SIG-M5 (cell line): ENCODE results near the gene ATG4D.

Source experiments
- DNase-seq: peaks from one replicate; lab custom pipeline; 2025; lab: John Stamatoyannopoulos, UW

The ATG4D gene

DNA sequence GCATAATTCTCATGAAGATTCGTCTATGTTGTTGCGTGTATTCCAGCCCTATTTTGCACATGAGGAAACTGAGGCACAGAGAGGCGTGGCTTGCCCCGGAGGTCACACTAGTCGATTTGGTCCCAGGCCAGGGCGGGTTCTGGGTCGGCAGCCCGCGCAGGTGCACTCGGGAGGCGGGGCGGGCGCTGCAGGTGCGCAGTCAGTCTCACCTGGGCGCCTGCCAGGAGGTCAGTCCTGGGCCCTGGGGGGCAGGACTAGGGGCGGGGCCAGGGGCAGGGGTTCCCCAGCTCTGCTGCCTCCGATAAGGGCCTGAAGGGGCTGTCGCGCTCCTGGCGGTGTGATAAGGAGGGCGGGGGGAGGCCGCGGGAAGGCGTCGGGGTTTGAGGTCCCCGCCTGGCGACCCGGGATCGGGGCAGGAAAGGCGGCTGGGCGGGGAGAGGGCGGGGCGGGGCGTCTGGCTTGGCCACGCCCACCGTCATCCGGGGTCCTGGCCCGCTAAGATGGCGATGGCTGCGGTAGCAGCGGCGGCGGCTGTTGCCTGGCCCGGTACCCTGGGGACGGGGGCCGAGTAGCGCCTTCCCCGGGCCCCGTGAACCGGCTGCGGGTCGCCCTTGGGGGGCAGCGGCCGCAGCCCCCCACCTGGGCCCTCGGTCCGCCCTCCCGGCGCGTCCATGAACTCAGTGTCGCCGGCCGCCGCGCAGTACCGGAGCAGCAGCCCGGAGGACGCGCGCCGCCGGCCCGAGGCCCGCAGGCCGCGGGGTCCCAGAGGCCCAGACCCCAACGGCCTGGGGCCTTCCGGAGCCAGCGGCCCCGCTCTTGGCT is at the start of gene ATG4D:
Gene ATG4D, plus strand, starts transcription at position 485 of the 822 bp plus-strand sequence. Its CDS starts 187 bp downstream, at position 672.
- no peak for DNase-seq

- no peak for DNase-seq
These were observed 46.3 kb upstream of the ATG4D start for GRCh38 chr19:10497371-10497770.

GRCh38 chr19:10499550-10500246 is 44.0 kb upstream of the ATG4D start:
- no peak for DNase-seq

- no peak for DNase-seq
These were observed 43.5 kb upstream of the ATG4D start for GRCh38 chr19:10500247-10500592.

DNA sequence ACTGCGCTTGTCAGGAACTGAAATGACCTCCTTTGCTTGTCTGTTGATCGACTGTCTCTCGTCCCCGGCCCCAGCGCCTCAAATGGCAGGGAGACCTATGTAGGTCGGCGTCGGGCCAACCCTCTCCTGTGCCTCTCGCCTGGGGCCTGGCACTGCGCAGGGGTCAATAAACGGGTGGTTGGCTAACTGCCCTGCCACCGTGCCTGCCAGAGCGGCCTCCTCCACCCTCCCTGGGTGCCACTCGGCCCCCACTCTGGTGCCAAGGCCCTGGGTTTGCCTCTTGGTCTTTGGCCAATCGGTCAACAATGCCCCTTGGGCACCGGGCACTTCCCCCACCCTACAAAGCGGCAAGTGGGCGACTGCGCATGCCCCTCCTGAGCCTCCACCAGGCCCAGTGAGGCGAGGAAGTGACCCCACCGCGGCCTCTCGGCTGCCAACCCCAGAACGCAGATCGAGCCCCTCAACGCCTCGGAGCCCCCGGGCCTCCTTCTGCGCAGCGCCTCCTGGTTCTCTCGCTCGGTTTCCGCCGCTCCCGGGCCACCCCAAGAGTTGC is 41.7 kb upstream of the ATG4D start:
- DNase-seq = no peak

DNA sequence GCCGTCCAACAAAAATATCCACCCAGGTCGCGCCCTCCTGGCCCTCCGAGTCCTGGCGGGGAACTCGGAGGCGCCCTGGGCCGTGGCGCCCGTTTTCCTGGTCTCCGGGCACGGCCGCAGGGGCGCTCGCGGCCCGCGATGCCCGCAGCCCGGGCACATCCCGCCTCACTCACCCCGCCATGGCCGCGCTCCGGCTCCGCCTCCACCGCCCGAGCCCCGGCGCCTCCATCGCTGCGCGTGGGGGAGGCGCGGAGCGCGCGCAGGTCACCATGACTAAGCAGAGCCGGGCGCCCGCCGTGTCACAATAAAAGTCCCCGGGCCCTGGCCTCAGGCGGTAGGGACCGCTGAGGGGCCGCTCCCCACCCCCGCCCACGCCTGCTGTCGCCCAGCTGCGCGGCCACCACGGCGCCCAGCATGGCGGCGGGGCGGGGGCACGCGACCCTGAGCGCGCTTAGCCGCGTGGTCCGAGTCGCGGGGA is 41.1 kb upstream of the ATG4D start:
- DNase-seq = peak; percentile 45

DNA sequence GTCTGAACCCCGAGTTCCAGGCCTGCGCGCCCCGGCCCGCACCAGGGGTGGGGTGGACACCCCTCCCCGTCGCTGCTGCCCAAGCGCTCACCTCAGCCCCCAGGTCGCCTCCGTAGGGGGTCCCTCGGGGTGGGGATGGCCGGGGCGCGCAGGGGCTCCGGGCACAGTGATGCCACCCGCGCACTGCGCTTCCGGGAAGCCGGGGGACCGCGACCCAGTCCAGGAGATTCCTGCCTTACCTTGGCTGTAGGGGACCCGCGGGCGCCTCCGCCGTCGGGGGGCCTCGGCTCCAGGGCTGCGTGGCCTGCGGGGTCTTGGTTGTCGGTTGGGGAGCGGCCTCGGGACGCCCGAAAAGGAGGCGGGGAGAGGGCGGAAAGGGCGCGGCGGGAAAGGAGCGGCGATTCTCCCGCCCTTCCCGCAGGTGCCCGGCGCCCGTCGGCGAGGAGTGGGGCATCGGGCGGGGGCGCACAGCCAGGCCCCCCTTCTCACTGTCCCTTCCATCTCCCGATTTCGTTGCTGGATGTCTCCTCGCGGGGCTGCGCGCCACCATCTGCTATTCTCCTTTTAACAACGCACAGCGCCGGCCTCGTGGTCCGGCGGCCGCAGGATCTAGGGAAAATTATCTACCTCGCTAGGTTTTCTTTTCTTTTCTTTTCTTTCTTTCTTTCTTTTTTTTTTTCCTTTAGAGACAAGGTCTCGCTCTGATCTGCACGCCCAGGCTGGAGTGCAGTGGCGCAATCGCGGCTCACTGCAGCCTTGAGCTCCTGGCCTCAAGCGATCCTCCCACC is 40.5 kb upstream of the ATG4D start, which contains the start of gene KEAP1:
Gene KEAP1, minus strand, starts transcription at position 355 of the 788 bp plus-strand sequence. CDS start 3,323 bp downstream, outside the sequence.
- no peak for DNase-seq

GRCh38 chr19:10505583-10506229 is 38.0 kb upstream of the ATG4D start:
- no peak for DNase-seq

- DNase-seq = no peak
These were observed 35.7 kb upstream of the ATG4D start for GRCh38 chr19:10508036-10508435.

DNA sequence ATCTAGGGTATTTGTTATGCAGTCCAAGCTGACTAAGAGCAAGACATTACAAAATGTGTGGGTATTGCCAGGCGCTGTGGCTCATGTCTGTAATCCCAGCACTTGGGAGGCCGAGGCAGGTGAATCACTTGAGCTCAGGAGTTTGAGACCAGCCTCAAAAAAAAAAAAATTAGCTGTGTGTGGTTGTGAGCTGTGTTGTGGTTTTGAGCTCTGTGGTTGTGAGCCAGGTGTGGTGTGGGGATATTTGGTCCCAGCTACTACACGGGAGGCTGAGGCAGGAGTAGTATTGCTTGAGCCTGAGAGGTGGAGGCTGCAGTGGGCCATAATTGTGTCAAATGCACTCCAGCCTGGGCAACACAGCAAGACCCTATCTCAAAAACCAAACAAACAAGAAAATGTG is 35.0 kb upstream of the ATG4D start:
- no peak for DNase-seq

DNA sequence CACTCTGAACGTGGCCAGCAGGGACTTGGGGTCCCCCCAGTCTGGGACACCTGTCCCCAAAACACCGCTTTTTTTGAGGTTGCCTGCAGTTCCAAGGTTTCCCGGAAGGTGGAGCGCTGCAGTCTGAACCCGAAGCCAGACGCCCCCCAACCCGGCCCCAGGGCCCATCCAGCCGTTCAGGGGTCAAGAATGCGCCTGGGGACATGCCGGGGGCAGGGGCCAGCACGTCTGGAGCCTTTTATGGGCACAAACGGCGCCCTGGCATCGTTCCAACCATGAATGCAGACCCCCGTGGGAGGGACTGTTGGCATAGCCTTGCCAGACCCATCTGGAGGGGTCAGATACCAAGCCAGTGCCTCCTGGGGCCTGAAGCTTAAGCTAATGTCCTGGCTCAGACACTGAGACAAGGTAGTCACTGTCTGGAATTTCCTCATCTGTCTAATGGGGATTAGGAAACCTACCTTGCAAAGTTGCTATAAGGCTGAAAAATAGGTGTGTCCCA is 33.4 kb upstream of the ATG4D start:
- DNase-seq = no peak

GRCh38 chr19:10513223-10513622 is 30.5 kb upstream of the ATG4D start:
- no peak for DNase-seq

DNA sequence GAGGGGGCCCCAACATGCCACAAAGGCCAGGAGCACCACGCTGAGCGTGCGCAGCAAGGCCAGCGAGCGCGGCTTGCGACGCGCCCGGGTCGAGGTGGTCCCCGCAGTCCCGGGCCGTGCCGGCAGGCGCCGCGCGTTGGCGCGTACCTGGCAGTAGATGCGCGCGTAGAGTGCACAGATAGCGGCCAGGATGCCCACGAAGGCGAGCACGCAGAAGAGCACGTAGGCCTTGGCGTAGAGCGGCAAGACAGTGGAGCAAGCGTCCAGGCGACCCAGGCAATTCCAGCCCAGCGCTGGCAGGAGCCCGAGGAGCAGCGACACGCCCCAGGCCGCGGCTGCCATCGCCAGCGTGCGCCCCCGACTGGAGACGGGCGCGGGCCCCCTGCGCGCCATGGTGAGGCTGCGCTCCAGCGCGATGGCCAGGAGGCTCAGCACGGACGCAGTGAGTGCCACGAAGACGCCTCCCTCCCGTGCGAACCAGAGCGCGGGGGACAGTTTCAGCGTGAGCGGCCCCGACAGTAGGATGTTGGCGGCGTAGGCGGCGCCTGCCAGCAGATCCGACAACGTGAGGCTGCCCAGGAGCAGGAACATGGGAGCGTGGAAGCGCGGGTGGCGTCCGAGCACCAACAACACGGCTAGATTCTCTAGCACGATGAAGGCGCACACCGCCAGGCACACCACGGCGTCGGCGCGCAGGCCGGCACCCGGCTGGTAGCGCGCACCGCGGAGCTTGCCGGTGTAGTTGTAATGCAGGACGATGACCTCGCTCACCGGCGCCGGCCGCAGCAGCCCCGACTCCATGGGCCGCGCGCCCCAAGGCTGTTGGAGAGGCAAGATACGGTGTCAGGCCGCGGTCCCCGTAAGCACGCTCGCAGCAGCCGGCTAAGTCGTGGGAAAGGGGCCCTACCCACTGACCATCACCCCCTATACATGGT is 29.2 kb upstream of the ATG4D start:
- no peak for DNase-seq

- no peak for DNase-seq
These were observed 27.7 kb upstream of the ATG4D start for GRCh38 chr19:10516064-10516385.

DNA sequence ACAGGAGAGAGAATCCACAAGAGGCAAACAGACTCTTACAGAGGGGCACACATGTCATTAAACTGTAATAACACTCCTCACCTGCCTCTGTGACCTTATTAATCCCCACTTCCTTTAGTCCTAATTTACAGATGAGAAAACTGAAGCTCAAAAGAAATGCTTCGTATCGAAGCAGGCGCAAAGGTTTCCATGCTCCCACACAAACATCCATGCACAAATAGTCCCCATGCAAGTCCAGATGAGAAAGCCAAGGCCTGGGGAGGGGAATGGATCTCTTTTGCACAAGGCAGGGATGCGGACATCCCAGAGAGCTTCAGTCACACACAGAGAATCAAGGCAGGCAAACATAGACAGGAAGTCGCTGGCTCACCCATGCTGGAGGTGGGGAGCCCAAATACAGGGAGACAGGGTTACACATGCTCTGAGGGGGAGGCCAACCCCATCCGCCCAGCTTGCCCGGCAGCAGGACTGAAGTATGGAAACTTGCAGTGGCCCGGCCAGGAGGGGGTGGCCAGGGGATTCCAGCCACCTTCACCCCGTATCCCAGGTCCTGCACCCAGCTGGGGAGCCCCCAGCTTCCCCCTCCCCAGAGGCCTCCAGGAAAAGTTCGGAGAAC is 26.9 kb upstream of the ATG4D start:
- no peak for DNase-seq

- no peak for DNase-seq
These were observed 26.3 kb upstream of the ATG4D start, which contains the start of gene S1PR5 for GRCh38 chr19:10517361-10517759. Gene S1PR5, minus strand, starts transcription at chr19:10517447. Its CDS starts 2,436 bp downstream, at chr19:10515011.

GRCh38 chr19:10517760-10518443 is 25.8 kb upstream of the ATG4D start:
- DNase-seq = no peak

- no peak for DNase-seq
These were observed 25.0 kb upstream of the ATG4D start for GRCh38 chr19:10518444-10519361.
